MM.1S (cell line): ENCODE results near the gene FCN3.

Experiments
- DNase-seq: peaks from one replicate; pipeline ENCODE4 v3.0.0-alpha.2; 2015
- H2AFZ ChIP-seq: fragments of 300-600 bp; sonication (generic); 2 replicates; pipeline ENCODE4 v1.6.0; 2016; ENCODE audit warnings: antibody characterized with exemption, low read length
- H3F3A ChIP-seq: fragments of 300-600 bp; sonication (generic); 2 replicates; pipeline ENCODE4 v1.6.1; 2016; ENCODE audit warnings: mild to moderate bottlenecking, antibody characterized with exemption, low read length, moderate library complexity, mixed read lengths; ENCODE audit not compliant: insufficient read depth
- H3K27ac ChIP-seq: fragments of 300-600 bp; sonication (generic); 2 replicates; pipeline ENCODE4 v1.5.1; 2016; ENCODE audit warnings: mild to moderate bottlenecking, low read length
- H3K27me3 ChIP-seq: fragments of 300-600 bp; sonication (generic); replicated peaks from 2 replicates; pipeline ENCODE4 v1.6.0; 2016; ENCODE audit warnings: low read length; ENCODE audit not compliant: insufficient read depth
- H3K36me3 ChIP-seq: fragments of 300-600 bp; sonication (generic); replicated peaks from 2 replicates; pipeline ENCODE4 v1.6.1; 2016; ENCODE audit warnings: mild to moderate bottlenecking, low read length, mixed read lengths; ENCODE audit not compliant: insufficient read depth
- H3K4me1 ChIP-seq: fragments of 300-600 bp; sonication (generic); 2 replicates; pipeline ENCODE4 v1.6.1; 2016; ENCODE audit warnings: low read length, mixed read lengths
- H3K4me2 ChIP-seq: fragments of 300-600 bp; sonication (generic); 2 replicates; pipeline ENCODE4 v1.6.0; 2016; ENCODE audit warnings: low read depth, low read length
- H3K4me3 ChIP-seq: fragments of 300-600 bp; sonication (generic); 2 replicates; pipeline ENCODE4 v1.5.1; 2016; ENCODE audit warnings: low read length, mixed read lengths
- H3K79me2 ChIP-seq: fragments of 300-600 bp; sonication (generic); 2 replicates; pipeline ENCODE4 v1.6.1; 2016; ENCODE audit warnings: mixed run types, low read length, mixed read lengths
- H3K9ac ChIP-seq: fragments of 300-600 bp; sonication (generic); 2 replicates; pipeline ENCODE4 v1.6.1; 2016; ENCODE audit warnings: low read length, mixed read lengths
- H3K9me2 ChIP-seq: fragments of 300-600 bp; sonication (generic); replicated peaks from 2 replicates; pipeline ENCODE4 v1.6.1; 2016; ENCODE audit warnings: mild to moderate bottlenecking, low read length, mixed read lengths; ENCODE audit not compliant: insufficient read depth
- H3K9me3 ChIP-seq: fragments of 300-600 bp; sonication (generic); replicated peaks from 2 replicates; pipeline ENCODE4 v1.6.1; 2016; ENCODE audit warnings: mild to moderate bottlenecking, low read length, mixed read lengths; ENCODE audit not compliant: insufficient read depth
- H4K20me1 ChIP-seq: fragments of 300-600 bp; sonication (generic); 2 replicates; pipeline ENCODE4 v1.6.1; 2016; ENCODE audit warnings: mild to moderate bottlenecking, low read length, moderate library complexity, mixed read lengths; ENCODE audit not compliant: insufficient read depth
- EZH2 ChIP-seq: fragments of 300-600 bp; sonication (generic); optimal IDR thresholded peaks from 2 replicates; pipeline ENCODE3; 2017; ENCODE audit warnings: low read depth, mild to moderate bottlenecking, antibody characterized with exemption, low read length, mixed read lengths
- EZH2phosphoT487 ChIP-seq: fragments of 300-600 bp; sonication (generic); IDR thresholded peaks from 2 replicates; pipeline ENCODE4 v1.6.1; 2018; ENCODE audit warnings: antibody characterized with exemption, low read length
- TF ChIP-seq, protein P1 (sequence below): fragments of 300-600 bp; sonication (generic); IDR thresholded peaks from 2 replicates; pipeline ENCODE4 v1.5.1; 2016; ENCODE audit warnings: antibody characterized with exemption, low read length, mixed read lengths

FCN3 gene

DNA sequence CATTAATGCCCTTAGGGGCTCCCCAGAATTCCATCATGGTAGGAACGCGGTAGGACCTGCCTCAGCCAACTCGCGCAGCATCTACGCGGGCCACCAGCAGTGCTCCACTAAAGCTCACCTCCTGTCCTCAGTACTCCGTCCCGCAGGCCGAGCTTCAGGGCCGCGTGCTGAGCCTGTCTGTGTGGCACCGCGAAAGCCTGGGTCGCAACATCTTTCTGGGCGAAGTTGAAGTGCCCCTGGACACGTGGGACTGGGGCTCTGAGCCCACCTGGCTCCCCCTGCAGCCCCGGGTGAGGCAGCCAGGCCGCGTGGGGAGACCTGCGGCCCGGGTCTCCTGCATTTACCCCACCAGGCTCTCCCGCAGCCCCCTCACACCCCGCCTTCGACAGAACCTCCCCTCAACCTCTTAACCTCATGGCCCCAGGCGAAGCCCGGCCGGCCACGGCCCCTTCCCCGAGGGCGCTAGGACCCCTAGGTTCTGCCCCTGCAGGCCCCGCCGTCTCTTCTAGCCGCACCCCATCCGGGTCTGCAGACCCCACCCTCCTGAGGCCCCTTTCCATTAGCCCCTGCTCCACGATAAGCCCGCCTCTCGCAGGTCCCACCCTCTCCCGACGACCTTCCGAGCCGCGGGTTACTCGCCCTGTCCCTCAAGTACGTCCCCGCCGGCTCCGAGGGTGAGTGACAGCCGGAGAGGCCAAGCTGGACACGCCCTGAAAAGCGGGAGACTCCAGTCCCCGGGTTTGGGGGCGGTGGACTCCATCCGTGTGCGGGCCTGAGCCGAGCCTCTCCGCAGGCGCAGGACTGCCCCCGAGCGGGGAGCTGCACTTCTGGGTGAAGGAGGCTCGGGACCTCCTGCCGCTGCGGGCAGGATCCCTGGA lies 23.7 kb downstream of the FCN3 start:
- Histone ChIP-seq H3K4me1 (no peaks in the 10 kb centered on the region), H3K9me2 (no peaks in the 10 kb centered on the region), H3K27ac (no peak overlapping the region), H3K79me2 (no peaks in the 10 kb centered on the region), H2AFZ (no peak overlapping the region), H3K36me3 (no peaks in the 10 kb centered on the region), H3K4me3 (no peak overlapping the region), H3K27me3 (no peaks in the 10 kb centered on the region), H3F3A (no peaks in the 10 kb centered on the region), H3K9me3 (no peaks in the 10 kb centered on the region), H4K20me1 (no peaks in the 10 kb centered on the region), H3K9ac (no peak overlapping the region), H3K4me2 (no peak overlapping the region)
- no peak for DNase-seq
- TF ChIP-seq EZH2phosphoT487 (no peak), EZH2 (no peak)
- TF ChIP-seq, protein P1, sequence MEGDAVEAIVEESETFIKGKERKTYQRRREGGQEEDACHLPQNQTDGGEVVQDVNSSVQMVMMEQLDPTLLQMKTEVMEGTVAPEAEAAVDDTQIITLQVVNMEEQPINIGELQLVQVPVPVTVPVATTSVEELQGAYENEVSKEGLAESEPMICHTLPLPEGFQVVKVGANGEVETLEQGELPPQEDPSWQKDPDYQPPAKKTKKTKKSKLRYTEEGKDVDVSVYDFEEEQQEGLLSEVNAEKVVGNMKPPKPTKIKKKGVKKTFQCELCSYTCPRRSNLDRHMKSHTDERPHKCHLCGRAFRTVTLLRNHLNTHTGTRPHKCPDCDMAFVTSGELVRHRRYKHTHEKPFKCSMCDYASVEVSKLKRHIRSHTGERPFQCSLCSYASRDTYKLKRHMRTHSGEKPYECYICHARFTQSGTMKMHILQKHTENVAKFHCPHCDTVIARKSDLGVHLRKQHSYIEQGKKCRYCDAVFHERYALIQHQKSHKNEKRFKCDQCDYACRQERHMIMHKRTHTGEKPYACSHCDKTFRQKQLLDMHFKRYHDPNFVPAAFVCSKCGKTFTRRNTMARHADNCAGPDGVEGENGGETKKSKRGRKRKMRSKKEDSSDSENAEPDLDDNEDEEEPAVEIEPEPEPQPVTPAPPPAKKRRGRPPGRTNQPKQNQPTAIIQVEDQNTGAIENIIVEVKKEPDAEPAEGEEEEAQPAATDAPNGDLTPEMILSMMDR = no peak

DNA sequence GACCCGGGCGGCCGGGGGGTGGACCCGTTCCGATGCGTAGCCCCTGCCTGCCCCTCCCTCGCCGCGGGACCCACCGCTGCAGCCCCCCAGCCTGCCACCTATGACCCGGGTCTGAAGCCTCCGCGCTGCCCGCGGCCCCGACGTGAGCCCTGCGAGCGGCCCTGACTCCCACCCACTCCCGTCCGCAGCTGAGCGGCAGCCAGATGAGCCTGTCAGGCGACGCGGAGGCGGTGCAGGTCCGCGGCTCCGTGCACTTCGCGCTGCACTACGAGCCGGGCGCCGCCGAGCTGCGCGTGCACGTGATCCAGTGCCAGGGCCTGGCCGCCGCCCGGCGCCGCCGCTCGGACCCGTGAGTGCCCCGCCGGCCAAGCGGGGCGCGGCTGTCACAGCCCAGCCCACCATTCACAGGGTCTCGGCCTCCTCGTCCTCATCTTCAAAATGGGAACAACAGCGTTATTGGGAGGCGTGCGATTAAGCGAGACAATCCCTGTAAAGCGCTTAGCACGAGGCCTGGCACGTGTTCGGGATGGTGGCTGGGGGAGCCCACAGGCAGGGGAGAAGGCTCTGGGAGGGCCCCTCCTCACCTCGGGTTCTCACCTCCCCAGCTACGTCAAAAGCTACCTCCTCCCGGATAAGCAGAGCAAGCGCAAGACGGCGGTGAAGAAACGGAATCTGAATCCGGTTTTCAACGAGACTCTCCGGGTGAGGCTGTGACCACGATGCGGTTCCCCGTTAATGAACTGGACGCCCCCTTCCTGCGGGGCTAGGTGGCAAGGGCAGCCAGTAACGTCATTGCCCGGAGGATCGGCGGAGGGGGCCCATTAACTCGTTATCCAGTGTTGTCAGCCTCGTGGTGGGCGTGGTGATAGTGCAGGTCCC lies 24.6 kb downstream of the FCN3 start:
- no peaks in the 10 kb centered on the region for H4K20me1 ChIP-seq
- peak overlapping the region; percentile 58; the same call in 1 of the 2 replicates for H3K9ac ChIP-seq
- H3K27ac ChIP-seq = no peak overlapping the region
- peak overlapping the region; percentile 65 for H3K4me3 ChIP-seq
- no peaks in the 10 kb centered on the region for H3K79me2 ChIP-seq
- peak overlapping the region; percentile 91 for H3K4me2 ChIP-seq
- no peaks in the 10 kb centered on the region for H3K9me2 ChIP-seq
- DNase-seq = peak; percentile 18
- no peaks in the 10 kb centered on the region for H3K27me3 ChIP-seq
- TF ChIP-seq EZH2phosphoT487 (no peak), EZH2 (no peak)
- TF ChIP-seq, protein P1 = no peak
- no peaks in the 10 kb centered on the region for H3K36me3 ChIP-seq
- peak overlapping the region; percentile 97 for H2AFZ ChIP-seq
- H3K4me1 ChIP-seq = no peaks in the 10 kb centered on the region
- no peaks in the 10 kb centered on the region for H3K9me3 ChIP-seq
- no peaks in the 10 kb centered on the region for H3F3A ChIP-seq

DNA sequence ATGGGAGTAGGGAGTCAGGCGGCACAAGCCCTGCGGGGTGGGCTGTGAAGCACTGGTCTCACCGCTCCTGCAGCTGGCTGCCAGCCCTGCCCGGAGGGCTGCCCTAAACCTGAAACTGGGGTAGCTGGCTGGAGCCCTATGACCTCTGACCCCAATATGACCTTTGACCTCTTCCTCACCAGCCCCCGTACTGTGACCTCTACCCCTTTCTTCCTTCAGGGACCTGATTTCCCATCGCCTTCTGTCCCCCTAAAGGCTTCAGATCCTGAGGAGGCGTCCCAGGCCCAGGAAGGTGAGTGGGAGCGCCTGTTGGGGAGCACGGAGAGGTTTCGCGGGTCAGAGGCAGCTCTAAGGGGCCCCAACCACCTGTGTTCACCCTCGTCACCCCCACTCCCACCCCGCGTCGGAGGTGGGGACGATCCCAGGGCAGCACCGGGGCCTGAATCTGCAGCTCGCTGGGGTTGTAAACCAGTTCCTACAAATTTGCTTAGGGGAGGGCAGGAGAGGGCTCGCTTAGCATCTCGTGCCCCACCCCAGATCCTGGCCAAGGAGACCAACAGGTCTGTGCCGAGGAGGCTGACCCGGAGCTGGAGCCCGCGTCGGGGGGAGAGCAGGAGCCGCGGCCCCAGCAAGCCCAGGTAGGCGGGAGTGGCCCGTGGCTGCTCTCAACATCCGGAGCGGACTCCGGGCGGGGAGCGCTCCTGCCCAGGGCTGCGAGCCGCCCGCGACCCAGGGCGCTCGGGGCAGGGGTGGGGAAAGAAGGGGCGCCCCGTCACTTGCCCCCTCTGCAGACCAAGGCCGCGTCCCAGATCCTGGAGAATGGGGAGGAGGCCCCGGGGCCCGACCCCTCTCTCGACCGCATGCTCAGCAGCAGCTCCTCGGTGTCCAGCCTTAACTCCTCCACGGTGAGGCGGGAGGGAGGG lies 25.5 kb downstream of the FCN3 start:
- Histone ChIP-seq H3K27ac (no peak overlapping the region), H3K4me3 (peak overlapping the region; percentile 65), H3K9ac (peak overlapping the region; percentile 58; the same call in 1 of the 2 replicates), H3K9me3 (no peaks in the 10 kb centered on the region), H3K4me1 (no peaks in the 10 kb centered on the region), H2AFZ (peak overlapping the region; percentile 97), H3F3A (no peaks in the 10 kb centered on the region), H3K9me2 (no peaks in the 10 kb centered on the region), H3K79me2 (no peaks in the 10 kb centered on the region), H3K27me3 (no peaks in the 10 kb centered on the region), H3K36me3 (no peaks in the 10 kb centered on the region), H4K20me1 (no peaks in the 10 kb centered on the region), H3K4me2 (peak overlapping the region; percentile 91)
- TF ChIP-seq, protein P1 = no peak
- no peak for TF ChIP-seq EZH2
- no peak for TF ChIP-seq EZH2phosphoT487
- peak; percentile 60 for DNase-seq
